GM10847 (cell line): ENCODE data around the gene SLC1A5.
A peak's percentile ranks its signal among the peaks of the same experiment; 100 is the strongest.

Source experiments
- POLR2A ChIP-seq: IDR thresholded peaks from 2 replicates; pipeline ENCODE4 v1.6.1; 2011; ENCODE audit not compliant: insufficient read length; ENCODE audit errors: extremely low read depth

Gene SLC1A5

DNA sequence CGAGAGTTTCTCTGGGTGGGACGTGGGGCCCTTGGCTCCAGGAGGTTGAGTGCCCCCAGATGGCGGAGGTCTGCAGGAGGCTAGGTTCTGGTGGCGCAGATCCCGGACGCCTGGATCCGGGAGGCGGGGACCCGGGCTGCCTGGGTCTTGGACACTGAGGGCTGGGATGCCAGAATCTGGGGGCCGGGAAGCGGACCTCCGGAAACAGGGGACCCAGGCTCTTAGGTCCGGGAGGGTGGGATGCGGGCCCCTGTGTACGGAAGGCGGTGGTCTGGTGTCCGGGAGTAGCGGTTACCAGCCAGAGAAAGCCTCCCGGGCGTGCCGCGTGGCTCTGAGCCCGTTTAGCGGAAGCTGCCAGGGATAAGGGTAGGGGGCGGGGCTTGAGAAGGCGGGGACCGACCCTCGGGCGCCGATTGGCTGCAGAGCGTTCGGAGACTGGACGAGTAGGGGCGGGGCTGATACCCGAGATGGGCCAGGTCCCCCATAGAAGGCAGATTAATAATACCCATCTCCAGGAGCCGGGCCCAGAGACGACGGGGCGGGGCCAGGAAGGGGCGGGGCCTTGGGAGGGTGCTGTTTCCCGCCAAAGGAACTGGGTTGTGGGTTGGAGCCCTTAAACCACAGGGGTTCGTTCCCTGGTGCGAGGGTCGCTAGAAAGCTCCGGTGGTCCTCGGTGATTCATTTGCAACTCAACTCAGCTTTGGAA lies at the start of gene SLC1A5:
SLC1A5 (minus strand) TSS at position 333 of the 706 bp plus-strand sequence. CDS start 629 bp downstream, outside the sequence.
- peak; percentile 100 for TF ChIP-seq POLR2A

DNA sequence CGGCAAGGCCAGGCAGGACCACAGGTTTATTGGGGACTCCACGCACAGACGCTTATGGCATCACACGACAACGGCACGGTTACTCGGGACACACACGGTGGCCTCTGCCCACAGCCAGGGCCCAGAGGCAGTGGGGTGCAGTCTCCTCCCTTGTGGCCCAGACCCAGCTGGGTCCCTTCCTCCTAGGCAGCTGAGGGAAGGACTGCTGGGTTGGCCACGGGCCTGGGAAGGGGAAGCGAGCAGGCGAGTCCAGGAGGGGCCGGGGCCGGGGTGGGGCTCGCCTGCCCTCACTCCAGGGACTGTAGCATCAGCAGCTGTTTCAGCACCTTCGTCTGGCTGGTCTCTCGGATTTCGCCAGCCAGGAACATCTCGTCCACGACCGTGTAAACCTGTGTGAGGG lies 49.8 kb upstream of the SLC1A5 start:
- TF ChIP-seq POLR2A: no peak

DNA sequence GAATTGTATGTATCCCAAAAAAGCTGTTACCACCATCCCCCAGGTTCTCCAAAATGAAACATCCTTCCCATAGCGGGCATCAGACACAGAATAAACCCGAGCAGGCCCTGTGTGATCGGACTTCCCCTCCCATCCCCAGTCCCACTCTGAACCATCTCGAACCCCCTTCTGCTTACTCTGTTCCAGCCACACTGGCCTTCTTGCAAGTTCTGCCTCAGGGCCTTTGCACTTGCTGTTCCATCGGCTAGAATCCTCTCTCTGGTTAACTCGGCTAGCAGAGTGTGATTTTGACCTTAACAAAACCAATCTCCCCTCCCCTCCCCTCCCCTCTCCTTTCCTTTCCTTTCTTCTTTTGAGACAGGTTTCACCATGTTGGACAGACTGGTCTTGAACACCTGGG lies 46.6 kb upstream of the SLC1A5 start:
- no peak for TF ChIP-seq POLR2A

DNA sequence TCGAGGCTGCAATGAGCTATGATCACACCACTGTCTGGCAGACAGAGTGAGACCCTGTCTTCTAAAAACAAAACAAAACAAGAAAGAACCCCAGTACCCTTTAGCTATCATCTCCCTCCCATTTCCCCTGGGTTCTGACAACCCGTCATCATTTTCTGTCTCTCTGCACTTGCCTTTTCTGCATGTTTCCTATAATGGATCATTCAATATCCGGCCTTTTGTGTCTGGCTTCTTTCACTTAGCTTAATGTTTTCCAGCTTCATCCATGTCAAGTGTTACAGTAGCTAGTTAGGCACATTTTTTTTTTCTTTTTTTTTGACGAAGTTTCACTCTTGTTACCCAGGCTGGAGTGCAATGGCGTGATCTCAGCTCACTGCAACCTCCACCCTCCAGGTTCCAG lies 45.7 kb upstream of the SLC1A5 start:
- no peak for TF ChIP-seq POLR2A

DNA sequence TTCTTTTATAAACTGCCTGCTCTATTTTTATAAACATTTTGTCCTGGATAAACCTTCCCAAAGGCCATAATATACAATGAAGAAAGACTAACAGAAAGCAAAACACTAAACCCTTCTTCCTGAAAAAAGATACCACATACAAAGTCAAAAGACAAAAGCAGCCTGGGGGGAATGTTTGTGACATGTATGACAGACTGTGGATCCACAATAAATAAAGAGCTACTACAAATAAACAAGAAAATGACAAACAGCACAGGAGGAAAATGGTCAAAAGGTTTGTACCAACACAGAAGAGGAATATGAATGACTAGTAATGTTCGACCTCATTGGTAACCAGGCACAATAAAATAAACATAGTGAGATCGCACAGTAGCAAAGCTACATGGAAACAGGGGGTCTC lies 42.5 kb upstream of the SLC1A5 start:
- TF ChIP-seq POLR2A: no peak

DNA sequence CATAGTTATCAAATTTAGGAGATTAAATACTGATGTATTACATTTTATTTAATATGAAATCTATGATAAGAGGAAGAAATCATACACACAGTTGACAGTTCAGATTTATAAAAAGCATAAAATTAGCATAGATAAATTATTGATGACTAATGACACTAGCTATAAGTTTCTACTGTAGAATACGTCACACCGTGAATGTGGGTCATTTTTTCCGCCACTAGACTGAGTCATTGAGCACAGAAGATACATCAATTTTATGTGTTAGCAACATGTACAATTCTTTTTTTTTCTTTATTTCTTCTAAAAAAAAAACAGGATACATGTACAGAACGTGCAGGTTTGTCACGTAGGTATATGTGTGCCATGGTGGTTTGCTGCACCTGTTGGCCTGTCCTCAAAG lies 40.1 kb upstream of the SLC1A5 start:
- TF ChIP-seq POLR2A: no peak

DNA sequence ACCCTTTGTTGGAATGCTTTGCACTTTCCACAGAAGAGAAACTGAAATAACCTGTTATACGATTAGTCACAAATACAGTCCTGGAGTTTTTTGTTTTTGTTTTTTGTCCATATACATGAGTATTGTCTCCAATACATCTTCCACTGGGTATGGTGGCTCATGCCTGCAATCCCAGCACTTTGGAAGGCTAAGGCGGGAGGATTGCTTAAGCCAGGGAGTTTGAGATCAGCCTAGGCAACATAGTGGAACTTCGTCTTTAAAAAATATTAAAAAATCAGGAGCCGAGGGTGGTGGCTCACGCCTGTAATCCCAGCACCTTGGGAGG lies 37.3 kb upstream of the SLC1A5 start:
- TF ChIP-seq POLR2A: no peak

DNA sequence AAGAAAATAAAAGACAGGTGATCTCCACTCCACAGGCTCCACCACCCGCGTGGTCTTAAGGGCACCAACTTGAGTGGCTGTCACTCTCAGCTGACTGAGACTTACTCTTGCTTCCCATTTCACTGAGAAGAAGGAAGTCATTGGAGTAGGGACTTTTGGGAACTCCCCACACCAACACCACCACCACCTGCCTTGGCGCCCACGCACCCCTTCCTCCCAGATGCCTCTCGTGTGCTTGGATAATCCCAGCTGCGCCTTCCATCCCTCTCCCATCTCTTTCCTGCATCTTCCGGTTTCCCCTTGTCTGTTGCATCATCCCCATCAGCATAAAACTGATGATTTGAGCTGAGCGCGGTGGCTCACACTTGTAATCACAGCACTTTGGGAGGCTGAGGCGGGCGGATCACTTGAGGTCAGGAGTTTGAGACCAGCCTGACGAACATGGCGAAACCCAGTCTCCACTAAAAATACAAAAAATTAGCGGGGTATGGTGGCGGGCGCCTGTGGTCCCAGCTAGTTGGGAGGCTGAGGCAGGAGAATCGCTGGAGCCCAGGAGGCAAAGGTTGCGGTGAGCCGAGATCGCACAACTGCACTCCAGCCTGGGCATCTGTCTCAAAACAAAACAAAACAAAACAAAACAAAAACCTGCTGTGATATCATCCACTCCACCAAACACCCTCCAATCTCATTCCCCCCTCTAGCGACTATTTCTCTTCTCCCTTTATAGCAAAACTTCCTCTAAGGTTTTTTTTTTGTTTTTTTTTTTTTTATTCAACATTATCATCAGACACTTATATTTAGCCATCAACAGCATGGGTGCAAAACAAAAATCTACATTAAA lies 36.7 kb upstream of the SLC1A5 start:
- no peak for TF ChIP-seq POLR2A

DNA sequence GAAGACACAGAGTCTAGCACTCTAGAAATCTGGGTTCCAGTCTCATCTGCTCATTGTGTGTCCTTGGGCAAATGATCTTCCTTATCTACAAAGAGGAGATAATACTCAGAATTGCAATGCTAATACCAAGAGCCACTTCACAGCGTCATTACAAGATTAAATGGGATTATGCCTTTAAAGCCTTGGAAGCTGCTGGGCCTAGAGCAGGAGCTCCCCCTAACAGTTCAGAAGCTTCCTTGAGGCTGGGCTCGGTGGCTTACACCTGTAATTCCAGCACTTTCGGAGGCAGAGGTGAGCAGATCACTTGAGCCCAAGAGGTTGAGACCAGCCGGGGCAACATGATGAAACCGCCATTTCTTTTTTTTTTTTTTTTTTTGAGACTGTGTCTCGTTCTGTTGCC lies 34.7 kb upstream of the SLC1A5 start:
- no peak for TF ChIP-seq POLR2A

DNA sequence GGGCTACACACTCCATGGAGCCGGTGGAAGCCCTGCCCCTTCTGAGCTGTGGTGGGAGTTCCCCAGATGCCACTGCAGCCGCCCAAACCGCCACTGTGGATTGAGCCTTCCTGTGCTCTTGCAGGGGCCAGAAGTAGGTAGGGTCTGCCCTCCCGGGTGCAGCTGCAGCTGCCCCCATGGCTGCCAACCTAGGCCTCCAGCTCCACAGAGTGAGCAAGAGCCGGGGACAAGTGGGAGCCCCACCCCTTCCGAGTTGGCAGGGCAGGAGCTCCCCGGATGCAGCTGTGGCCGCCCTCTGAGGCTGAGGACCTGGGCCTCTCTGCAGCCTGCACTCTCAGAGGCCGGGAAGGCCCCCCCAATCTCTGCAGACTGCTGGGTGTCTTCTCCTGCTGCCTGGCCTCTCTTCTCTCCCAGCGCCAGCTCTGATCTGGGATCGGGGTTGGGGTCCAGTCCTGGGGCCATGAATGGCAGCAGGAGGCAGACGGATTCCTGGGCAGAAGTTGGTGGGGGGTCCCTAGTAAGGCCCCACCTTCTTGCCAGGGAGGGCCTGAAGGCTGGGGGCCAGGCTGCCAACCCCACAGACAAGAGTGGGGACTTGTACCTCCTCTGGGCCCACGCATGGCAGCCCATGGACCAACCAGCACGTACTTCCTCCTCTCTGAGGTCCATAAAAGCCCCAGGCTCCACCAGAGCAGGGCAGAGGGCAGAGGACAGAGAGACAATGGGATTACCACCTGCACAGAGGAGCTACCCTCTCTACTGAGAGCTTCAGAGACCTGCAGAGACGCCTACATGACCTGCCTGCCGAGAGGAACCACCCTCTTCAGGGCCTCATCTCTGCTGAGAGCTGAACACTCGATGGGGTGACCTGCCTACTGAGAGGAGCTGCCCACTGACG lies 33.4 kb upstream of the SLC1A5 start:
- no peak for TF ChIP-seq POLR2A

DNA sequence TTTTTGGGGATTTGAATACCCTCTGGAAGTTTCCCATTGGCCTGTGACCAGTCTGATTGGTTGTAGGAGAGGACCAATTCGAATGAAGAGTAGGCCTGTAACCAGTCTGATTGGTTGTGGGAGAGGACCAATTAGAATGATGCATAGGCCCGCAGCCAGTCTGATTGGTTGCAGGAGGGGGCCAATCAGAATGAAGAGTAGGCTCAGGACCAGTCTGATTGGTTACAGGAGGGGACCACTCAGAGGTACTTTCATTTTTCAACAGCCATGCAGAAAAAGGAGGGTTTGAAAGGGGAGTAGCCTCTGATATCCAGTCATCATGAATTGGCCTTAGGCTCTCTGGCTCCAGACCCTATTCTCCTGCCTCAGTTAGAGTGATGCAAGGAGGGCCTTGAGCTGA lies 30.4 kb upstream of the SLC1A5 start:
- no peak for TF ChIP-seq POLR2A

DNA sequence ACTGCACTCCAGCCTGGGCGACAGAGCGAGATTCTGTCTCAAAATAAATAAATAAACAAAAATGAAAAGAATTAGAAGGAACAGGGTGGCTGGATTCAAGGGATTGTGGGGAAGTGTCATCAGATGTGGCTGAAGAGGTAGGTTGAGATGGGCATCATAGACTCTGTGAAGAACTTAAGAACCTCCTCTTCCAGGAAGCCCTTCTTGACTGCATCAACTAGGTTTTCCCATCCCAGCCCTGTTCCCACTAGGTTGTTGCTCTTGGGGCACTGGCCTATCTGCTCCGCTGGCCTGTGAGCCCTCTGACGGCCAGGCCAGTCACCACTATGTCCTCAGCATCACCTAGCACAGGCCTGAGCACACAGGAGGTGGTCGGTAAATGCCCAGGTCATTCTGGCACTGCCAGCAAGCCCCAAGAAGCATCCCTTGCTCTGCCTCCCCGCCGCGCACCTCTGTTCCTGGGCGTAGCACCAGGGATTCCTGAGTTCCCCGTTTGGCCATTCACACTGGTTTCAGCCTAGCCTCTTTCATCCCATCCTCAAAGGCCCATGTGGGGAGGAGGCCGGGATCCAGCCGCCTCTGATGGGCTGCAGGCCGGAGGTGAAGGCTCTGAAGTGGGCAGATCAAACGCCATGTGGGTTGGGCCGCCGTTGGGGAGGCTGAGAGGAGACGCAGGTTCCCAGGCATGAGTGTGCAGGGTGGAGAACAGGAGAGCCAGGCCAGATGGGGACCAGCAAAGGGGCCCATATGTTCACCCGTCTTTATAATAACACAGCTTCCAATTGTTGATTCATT lies 27.6 kb upstream of the SLC1A5 start:
- no peak for TF ChIP-seq POLR2A

DNA sequence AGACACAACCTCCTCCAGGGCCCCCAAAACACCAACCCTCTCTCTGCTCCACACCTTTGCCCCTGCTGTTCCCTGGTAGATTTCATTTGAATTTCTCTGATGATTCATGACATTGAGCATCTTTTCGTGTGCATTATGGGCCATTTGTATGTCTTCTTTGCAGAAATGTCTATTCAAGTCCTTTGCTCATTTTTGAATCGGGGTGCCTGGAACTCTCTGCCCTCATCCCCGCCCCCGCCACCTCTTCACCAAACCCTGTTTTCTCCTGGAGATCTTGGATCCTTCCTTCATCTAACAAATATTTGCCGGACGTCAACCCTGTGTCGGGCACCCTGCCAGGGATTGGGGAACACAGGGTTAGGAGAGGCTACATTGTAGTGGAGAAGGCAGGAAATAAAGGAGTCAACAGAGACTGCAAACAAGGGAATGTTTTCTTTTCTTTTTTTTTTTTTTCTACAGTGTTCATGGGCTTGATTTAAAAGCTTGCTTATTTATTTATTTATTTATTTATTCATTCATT lies 25.5 kb upstream of the SLC1A5 start:
- TF ChIP-seq POLR2A: no peak

DNA sequence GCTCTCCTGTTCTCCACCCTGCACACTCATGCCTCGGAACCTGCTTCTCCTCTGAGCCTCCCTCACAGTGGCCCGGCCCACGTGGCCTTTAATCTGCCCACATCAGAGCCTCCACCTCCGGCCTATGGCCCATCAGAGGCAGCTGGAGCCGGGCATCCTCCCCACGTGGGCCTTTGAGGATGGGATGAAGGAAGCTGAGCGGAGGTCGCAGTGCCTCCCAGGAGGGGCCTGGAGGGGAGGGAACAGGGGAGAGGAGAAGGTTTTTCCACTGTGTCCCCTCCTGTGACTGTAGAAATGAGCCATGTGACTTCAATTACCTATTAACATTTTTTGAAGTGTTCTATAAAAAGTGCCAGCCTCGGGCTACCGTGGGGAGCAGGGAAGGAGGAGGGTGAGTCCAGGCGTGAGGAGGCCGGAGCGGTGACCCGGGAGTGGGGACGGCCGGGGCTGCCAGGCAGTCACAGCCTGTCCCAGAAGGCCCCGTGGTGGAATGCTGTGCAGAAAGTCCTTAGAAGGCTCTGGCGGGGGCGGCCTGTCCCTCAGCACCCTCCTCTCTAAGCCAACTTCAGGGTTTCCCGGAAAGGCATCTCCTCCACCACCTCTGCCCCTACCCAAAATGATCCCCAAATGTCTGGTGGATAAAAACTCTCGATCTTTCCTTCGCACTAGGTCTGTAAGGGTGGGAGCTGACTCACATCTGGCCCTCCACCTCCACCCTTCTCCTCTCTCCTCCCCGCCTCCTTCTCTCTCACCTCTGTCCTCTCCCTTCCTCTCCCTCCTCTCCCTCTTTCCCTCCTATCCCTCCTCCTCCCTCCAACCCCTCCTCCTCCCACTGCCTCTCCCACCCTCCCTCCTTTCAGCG lies 24.8 kb upstream of the SLC1A5 start:
- TF ChIP-seq POLR2A: no peak
